Stimulated activated naive B cell treated with anti-CD40 and anti-IgM and Interleukin-4, amounts not matched to agents 10 μg/mL and 1 μg/mL and 100 μg/mL, for 72 hours (primary cell): ENCODE results near the gene NTN3.
A peak's percentile ranks its signal among the peaks of the same experiment; 100 is the strongest.
"Not testable (repeated sequence)": the region's sequence is repeated elsewhere in the genome, so short reads cannot be mapped to it uniquely, and the experiment has no call there.

ENCODE experiments used
- ATAC-seq, 2 donors: fragments of 150-1000 bp; cut with Tn5 transposase; replicated peaks; 2 replicates each; pipeline ENCODE4 v1.10.0; 2021; ENCODE audit warnings: moderate library complexity in 1 of 2
- DNase-seq: peaks from one replicate; pipeline ENCODE4 v3.0.0; 2021
- H3K27ac Mint-ChIP-seq: one replicate; pipeline ENCODE4 v1.8.0; 2022; ENCODE audit warnings: mild to moderate bottlenecking, mixed read lengths
- H3K27me3 Mint-ChIP-seq, 2 donors: one replicate each; pipeline ENCODE4 v1.8.0; 2022; ENCODE audit warnings: mixed read lengths in 2 of 2
- H3K36me3 Mint-ChIP-seq, 2 donors: one replicate each; pipeline ENCODE4 v1.8.0; 2022; ENCODE audit warnings: mixed read lengths in 2 of 2, mild to moderate bottlenecking in 1 of 2
- H3K4me1 Mint-ChIP-seq, 2 donors: one replicate each; pipeline ENCODE4 v1.8.0; 2022; ENCODE audit warnings: mixed read lengths in 2 of 2, mild to moderate bottlenecking in 1 of 2
- H3K4me3 Mint-ChIP-seq, 2 donors: one replicate each; pipeline ENCODE4 v1.8.0; 2022; ENCODE audit warnings: mild to moderate bottlenecking in 2 of 2, mixed read lengths in 2 of 2, moderate library complexity in 1 of 2
- H3K9me3 Mint-ChIP-seq, 2 donors: one replicate each; pipeline ENCODE4 v1.8.0; 2022; ENCODE audit warnings: mixed read lengths in 2 of 2, mild to moderate bottlenecking in 1 of 2

The NTN3 gene

DNA sequence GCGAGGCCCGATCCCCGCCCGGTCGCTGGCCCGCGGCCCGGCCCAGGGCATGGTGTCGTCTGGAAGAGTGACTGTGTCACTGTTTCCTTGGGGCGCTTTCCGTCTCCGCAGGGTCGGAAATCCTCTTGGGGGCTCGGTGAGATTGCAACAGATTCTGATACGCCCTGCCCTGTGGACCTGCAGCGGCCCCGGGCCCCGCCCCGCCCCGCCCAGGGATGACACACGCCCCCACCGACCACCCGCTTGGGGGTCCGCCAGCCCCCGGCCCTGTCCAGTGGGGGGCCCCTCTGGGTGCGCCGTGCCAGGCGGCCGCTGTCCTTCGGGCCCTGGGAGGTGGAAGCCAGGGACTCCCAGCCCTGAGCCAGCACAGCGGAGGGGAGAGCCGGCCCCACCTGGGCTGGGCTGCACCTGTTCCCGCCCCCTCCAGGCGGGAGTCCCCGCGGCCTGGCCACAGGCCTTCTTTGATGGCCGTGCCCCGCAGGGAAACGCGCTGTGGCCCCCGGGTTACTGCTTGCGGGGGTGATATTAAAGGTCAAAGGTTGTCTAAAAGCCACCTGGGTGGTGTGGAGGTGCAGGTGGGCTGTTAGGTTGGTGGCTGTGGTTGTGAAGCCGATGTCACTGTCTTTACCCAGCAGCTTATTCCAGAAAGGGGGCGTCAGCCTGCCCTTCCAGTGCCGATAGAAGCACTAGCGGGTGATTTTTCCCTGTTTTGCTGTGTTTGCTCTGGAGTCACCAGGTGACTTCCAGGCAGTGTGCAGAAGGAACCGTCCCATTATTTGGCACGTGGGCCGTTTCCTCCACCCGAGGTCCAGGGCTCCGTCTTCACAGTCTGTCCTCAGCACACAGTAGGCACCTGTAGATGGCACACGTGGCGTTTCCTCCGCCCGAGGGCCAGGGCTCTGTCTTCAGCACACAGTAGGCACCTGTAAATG is 4.6 kb downstream of the NTN3 start:
- no peak for DNase-seq
- ATAC-seq: peak; percentile 29 to 35
- H3K4me1 Mint-ChIP-seq: peaks cover 15 to 26% of the 10 kb centered on the region in 2 donors
- peaks cover 5 to 21% of the 10 kb centered on the region in 2 donors for H3K36me3 Mint-ChIP-seq
- peak overlapping the region; percentile 57 to 58 for H3K4me3 Mint-ChIP-seq
- no peaks in the 10 kb centered on the region for H3K9me3 Mint-ChIP-seq
- peaks cover 7 to 9% of the 10 kb centered on the region in 2 donors for H3K27me3 Mint-ChIP-seq
- no peak overlapping the region for H3K27ac Mint-ChIP-seq

GRCh38 chr16:2476345-2476720 is 5.2 kb downstream of the NTN3 start:
- ATAC-seq: no peak
- H3K4me3 Mint-ChIP-seq: peak overlapping the region; percentile 57 to 58
- H3K36me3 Mint-ChIP-seq: peaks cover 5 to 21% of the 10 kb centered on the region in 2 donors
- no peak for DNase-seq
- peaks cover 15 to 26% of the 10 kb centered on the region in 2 donors for H3K4me1 Mint-ChIP-seq
- no peak overlapping the region for H3K27ac Mint-ChIP-seq
- no peaks in the 10 kb centered on the region for H3K9me3 Mint-ChIP-seq
- H3K27me3 Mint-ChIP-seq: peaks cover 7 to 9% of the 10 kb centered on the region in 2 donors

DNA sequence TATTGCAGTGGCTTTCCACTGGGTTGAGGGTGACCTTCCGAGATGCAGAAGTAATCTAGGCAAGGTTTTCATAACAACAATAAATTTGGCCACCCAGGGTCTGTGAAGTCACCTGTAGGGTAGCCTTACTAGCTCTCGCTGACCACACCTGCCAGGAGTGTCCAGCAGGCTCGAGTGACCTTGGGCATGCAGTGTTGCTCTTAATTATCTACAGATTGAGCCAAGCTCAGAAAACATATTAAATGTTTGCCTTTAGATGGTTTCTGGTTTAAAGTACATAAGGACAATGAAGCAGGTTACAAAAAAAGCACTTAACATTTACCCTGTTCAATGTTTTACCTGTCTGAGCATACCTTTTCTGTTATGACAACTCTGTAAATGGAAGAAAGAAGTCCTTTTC is 5.6 kb downstream of the NTN3 start:
- ATAC-seq (no peak), DNase-seq (no peak)
- no peak overlapping the region for H3K4me3 Mint-ChIP-seq
- peaks cover 5 to 21% of the 10 kb centered on the region in 2 donors for H3K36me3 Mint-ChIP-seq
- H3K4me1 Mint-ChIP-seq: peaks cover 15 to 25% of the 10 kb centered on the region in 2 donors
- no peak overlapping the region for H3K27ac Mint-ChIP-seq
- peaks cover 7 to 9% of the 10 kb centered on the region in 2 donors for H3K27me3 Mint-ChIP-seq
- H3K9me3 Mint-ChIP-seq: no peaks in the 10 kb centered on the region

DNA sequence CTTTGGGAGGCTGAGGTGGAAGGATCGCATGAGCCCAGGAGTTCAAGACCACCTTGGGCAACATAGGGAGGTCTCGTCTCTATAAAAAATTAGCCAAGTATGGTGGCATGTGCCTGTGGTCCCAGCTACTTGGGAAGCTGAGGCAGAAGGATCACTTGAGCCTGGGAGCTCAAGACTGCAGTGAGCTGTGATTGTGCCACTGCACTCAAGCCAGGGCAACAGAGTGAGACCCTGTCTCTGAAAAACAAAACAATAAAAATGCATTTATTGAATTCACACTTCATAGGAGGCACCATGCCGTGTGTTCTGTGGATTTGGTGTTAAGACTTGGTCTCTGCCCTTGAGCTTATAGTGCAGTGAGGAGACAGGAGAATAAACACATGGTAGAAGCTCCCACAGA is 6.2 kb downstream of the NTN3 start:
- peaks cover 7 to 21% of the 10 kb centered on the region in 2 donors for H3K36me3 Mint-ChIP-seq
- no peak overlapping the region for H3K4me3 Mint-ChIP-seq
- DNase-seq (no peak), ATAC-seq (no peak)
- peaks cover 18 to 19% of the 10 kb centered on the region in 2 donors for H3K4me1 Mint-ChIP-seq
- H3K27ac Mint-ChIP-seq: peak overlapping the region; percentile 43
- no peaks in the 10 kb centered on the region for H3K9me3 Mint-ChIP-seq
- H3K27me3 Mint-ChIP-seq: peaks cover 7 to 9% of the 10 kb centered on the region in 2 donors

DNA sequence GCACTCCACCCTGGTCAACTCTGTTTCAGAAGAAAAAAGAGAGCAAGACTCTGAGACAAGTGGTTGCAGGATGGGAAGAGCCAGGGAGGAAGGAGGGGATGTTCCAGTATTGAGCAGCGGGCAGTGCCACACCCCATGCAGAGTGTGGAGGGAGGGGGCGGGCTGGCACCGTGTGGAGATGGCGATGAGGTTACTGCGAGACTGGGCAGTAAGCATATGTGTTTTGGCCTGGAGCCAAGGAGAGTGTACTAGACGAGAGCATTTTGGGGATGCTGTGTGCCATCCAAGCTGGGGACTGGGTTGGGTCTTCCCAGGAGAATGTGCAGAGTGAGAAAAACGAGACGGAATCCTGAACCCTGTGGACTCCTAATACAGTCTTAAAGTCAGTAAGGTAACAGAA is 7.2 kb downstream of the NTN3 start:
- Mint-ChIP-seq H3K4me3 (no peak overlapping the region), H3K36me3 (peaks cover 7 to 21% of the 10 kb centered on the region in 2 donors), H3K4me1 (peaks cover 12 to 19% of the 10 kb centered on the region in 2 donors), H3K27me3 (peaks cover 2% of the 10 kb centered on the region in 2 donors), H3K9me3 (no peaks in the 10 kb centered on the region), H3K27ac (no peak overlapping the region)
- ATAC-seq (no peak), DNase-seq (no peak)

DNA sequence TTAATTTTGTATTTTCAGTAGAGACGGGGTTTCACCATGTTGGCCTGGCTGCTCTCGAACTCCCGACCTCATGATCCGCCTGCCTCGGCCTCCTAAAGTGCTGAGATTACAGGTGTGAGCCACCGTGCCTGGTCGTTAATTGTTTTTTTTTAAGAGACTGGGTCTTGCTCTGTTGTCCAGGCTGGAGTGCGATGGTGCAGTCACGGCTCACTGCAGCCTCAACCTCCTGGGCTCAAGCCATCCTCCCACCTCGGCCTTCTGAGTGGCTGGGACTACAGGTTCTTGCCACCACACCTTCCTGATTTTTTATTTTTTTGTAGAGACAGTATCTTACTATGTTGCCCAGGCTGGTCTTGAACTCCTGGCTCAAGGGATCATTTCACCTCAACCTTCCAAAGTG is 8.9 kb downstream of the NTN3 start:
- H3K4me3 Mint-ChIP-seq, DNase-seq, H3K9me3 Mint-ChIP-seq, ATAC-seq, H3K27me3 Mint-ChIP-seq, H3K27ac Mint-ChIP-seq: not testable (repeated sequence)
- H3K36me3 Mint-ChIP-seq: peaks cover 7 to 21% of the 10 kb centered on the region in 2 donors
- H3K4me1 Mint-ChIP-seq: peaks cover 15 to 22% of the 10 kb centered on the region in 2 donors

DNA sequence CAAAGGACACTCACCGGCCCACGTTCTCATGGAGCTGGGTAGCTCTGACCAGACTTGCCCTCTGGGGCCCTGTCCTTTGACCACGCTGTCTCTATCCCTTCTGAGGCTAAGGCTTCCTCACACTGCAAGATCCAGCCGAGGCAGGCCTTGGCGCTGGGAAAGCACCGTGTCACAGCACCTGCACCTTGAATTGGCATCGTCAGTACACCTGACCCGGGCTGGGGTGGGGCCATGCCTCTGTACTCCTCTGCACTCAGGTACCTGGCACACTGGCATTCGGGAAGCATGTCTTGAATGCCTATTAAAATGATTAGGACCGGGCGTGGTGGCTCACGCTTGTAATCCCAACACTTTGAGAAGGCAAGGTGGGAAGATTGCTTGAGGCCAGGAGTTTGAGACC is 9.9 kb downstream of the NTN3 start:
- Mint-ChIP-seq H3K27me3 (no peaks in the 10 kb centered on the region), H3K9me3 (no peaks in the 10 kb centered on the region), H3K36me3 (peaks cover 7 to 21% of the 10 kb centered on the region in 2 donors), H3K4me3 (no peak overlapping the region), H3K27ac (no peak overlapping the region), H3K4me1 (peaks cover 10 to 23% of the 10 kb centered on the region in 2 donors)
- ATAC-seq (no peak), DNase-seq (no peak)

GRCh38 chr16:2481676-2482075 is 10.6 kb downstream of the NTN3 start:
- ATAC-seq: no peak
- no peaks in the 10 kb centered on the region for H3K27me3 Mint-ChIP-seq
- H3K4me1 Mint-ChIP-seq: peaks cover 8 to 25% of the 10 kb centered on the region in 2 donors
- H3K4me3 Mint-ChIP-seq: no peak overlapping the region
- no peaks in the 10 kb centered on the region for H3K9me3 Mint-ChIP-seq
- H3K27ac Mint-ChIP-seq: no peak overlapping the region
- DNase-seq: no peak
- peaks cover 7 to 21% of the 10 kb centered on the region in 2 donors for H3K36me3 Mint-ChIP-seq

- Mint-ChIP-seq H3K4me3 (no peak overlapping the region), H3K27me3 (no peaks in the 10 kb centered on the region), H3K9me3 (no peaks in the 10 kb centered on the region), H3K36me3 (peaks cover 7 to 24% of the 10 kb centered on the region in 2 donors), H3K4me1 (peaks cover 14 to 31% of the 10 kb centered on the region in 2 donors), H3K27ac (no peak overlapping the region)
- DNase-seq: no peak
- no peak for ATAC-seq
These were observed 11.2 kb downstream of the NTN3 start for GRCh38 chr16:2482249-2482648.

DNA sequence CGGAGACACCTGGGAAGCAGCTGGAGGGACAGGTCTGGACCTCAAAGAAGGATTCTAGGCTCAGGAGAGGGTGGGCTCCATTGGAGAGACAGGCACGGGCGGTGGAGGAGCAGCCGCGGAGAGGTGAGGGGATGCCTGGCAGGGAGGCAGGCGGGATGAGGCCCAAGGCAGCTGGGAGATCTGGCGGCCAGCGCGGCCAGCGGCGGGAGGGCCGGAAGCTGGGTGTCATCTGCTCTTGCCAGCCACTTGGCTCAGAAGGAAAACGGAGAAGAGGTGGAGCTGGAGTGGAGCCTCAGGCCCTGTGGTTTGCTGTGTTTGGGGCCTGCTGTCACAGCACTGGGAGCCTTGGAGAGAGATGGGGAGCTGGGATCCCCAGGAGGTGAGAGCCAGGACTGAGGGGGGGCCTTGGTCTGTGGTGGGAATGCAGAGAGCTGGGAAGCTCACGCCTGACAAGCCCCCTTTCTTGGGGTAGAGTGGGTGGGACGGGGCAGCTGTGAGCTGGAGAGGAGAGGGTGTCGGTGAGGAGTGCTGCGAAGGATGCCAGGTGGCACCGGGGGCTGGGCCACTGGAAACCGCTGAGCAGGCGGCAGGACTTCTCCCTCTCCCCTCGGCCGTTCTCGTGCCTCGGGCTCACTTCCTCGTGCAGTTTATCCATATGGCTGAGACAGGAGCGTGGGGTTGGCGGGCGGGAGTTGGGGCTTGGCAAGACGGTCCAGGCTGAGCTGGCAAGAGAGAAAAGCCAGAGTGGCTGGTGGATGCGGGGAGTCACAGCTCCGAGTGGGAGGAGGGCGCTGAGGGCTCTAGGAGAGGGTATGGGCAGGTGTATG is 11.8 kb downstream of the NTN3 start:
- H3K4me1 Mint-ChIP-seq: peaks cover 21 to 31% of the 10 kb centered on the region in 2 donors
- DNase-seq: no peak
- ATAC-seq: no peak
- H3K36me3 Mint-ChIP-seq: peaks cover 7 to 21% of the 10 kb centered on the region in 2 donors
- no peak overlapping the region for H3K27ac Mint-ChIP-seq
- no peaks in the 10 kb centered on the region for H3K27me3 Mint-ChIP-seq
- no peaks in the 10 kb centered on the region for H3K9me3 Mint-ChIP-seq
- H3K4me3 Mint-ChIP-seq: no peak overlapping the region

DNA sequence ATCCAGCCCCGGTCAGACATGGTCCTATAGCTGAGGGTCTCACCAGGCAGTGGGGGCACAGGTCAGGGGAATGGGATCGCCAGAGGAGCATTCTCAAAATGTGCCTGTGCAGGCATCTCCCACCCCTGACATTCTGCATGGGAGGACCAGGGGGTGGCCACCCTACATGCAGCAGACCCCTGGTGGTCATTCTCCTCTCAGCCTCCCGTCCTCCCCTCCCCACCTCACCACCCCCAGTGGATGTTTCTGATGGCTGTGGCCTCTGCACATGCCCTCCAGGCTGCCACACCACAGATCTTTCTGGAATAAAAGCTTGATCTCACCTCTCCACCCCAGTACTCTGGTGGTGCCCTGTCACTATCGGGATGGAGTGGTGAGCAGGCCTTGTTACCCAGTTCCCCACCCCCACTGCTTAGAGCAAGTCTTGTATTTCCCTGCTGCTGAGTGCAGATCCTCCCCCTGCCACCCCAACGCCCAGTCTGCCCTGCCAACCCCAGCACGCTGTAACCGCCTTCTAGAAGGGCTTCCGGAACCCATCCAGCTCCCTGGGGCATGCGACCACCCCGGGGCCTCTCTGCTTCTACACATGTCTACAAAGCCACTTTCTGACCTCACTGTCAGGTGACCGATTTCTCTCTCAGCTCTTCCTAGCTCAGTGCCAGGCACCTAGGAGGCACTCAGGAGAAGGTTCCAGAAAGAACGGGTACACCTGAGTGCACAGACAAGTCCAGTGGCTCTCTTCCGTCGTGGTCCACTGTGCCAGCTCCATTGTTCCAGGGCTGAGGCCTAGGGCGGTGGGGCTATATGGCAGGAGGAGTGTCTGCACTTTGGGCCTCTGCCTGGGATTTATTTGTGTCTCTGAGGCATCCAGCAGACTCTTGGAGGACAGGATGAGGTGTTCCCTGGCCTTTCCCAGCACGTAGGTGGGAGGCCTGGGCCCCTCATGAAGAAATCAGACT is 13.1 kb downstream of the NTN3 start:
- Mint-ChIP-seq H3K9me3 (no peaks in the 10 kb centered on the region), H3K27me3 (no peaks in the 10 kb centered on the region), H3K4me1 (peaks cover 25 to 31% of the 10 kb centered on the region in 2 donors), H3K36me3 (peaks cover 7 to 16% of the 10 kb centered on the region in 2 donors), H3K27ac (peak overlapping the region; percentile 26), H3K4me3 (no peak overlapping the region)
- ATAC-seq: no peak
- DNase-seq: no peak

DNA sequence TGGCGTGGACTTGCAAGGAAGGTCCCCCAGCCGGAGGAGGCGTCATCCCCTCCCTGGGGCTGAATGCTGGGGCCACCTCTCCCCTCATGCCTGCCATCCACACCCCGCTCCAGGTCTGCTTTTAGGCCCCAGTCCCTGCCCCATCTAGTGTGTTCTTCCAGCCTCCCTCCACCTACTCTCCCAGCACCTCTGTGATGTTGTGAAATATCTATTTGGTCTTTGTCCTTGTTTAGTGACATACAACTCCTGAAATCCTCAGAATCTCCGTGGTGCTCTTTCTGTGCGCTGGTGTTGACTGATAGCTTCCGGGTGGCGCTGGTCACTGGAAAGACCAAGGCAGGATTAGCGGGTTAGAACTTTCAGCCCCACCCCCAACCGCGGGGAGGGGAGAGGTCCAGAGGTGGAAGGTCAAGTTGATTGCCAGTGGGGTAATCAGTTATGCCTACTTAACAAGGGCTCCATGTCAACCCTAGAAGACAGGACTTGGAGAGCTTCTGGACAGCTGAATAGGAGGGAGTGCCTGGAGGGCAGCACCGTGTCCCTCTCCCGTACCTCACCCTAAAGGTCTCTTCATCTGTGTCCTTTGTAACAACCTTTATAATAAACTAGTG is 13.9 kb downstream of the NTN3 start:
- H3K27me3 Mint-ChIP-seq: no peaks in the 10 kb centered on the region
- H3K9me3 Mint-ChIP-seq: no peaks in the 10 kb centered on the region
- H3K36me3 Mint-ChIP-seq: peaks cover 5 to 14% of the 10 kb centered on the region in 2 donors
- no peak overlapping the region for H3K27ac Mint-ChIP-seq
- peaks cover 25 to 31% of the 10 kb centered on the region in 2 donors for H3K4me1 Mint-ChIP-seq
- no peak overlapping the region for H3K4me3 Mint-ChIP-seq
- ATAC-seq: no peak
- no peak for DNase-seq

GRCh38 chr16:2485811-2486507 is 14.9 kb downstream of the NTN3 start:
- Mint-ChIP-seq H3K4me3 (no peak overlapping the region), H3K27ac (no peak overlapping the region), H3K4me1 (peaks cover 25 to 31% of the 10 kb centered on the region in 2 donors), H3K27me3 (no peaks in the 10 kb centered on the region), H3K9me3 (no peaks in the 10 kb centered on the region), H3K36me3 (peaks cover 3 to 14% of the 10 kb centered on the region in 2 donors)
- no peak for ATAC-seq
- no peak for DNase-seq
